ENCODE results near the gene CADM1.

The CADM1 gene

DNA sequence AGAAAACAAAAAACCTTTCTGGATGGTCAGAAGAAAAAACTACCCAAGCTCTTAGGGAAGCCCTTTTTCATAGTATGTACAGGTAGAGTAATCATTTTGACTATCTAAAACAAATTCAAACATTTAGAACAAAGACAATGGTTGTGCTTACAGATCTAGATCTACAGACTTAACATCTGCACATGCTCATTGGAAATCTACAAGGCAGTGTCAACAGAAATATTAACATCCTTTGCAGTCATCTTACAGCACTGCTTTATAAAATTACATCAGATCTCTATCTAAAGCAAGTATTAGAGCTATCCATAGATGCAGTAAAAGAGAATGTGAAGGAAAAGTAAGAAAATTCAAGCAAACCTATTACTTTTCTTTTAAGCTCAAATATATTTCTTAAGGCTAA is 110.3 kb downstream of the CADM1 start:
- DNase-seq = no peak

DNA sequence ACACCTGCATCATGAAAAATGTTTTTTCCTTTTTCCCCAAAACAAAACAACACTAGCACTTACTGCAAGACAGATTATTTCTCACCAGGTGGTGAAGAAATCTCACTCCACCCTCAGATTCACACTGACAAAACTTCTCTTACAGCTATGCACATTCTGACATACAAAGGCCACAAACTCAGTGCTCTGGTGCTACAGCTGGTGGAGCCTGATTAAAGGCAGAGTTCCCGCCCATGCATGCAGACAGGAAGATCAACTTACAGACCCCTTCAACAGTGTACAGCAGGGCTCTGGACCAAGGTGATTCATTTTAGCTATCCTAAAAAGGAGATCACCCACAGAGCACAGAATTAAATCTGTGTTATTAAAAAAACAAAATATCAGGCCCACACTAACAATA is 112.6 kb downstream of the CADM1 start:
- no peak for DNase-seq

DNA sequence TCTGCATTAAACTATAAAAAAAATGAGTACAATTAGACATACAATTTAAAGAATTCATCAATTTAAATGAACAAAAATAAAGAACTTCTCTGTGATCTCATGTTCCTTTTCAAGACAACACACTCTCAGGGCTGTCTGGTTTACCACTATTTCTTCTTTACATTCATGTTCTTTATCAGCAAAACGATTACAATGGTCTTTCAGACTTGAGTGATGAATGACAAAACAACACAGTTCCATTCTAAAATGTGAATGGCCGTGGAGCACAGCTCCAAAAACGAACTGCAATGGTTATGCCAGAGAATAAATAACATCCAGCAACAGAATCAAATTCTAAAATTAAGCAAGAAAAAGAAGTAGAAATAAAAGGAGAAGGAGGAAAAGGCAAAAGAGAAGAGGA is 113.1 kb downstream of the CADM1 start:
- no peak for DNase-seq

DNA sequence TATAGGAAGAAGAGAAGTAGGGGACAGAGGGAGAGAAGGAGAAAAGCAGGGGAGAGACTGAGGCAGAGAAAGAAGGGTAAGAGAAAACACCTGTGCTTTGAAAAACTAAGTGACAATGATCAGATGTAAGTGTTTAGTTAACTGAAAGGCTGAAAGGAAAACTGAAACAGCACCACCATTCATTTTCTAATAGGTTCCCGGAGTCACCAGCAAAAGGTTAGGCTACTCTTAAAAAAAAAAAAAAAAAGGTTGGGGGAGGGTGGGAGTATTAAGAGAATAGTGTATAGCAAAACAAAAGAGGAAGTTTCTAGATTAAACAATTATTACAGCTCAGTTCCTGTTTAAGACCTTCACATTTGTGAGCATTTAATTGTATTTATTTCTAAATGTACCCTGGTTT is 113.8 kb downstream of the CADM1 start:
- DNase-seq = no peak

DNA sequence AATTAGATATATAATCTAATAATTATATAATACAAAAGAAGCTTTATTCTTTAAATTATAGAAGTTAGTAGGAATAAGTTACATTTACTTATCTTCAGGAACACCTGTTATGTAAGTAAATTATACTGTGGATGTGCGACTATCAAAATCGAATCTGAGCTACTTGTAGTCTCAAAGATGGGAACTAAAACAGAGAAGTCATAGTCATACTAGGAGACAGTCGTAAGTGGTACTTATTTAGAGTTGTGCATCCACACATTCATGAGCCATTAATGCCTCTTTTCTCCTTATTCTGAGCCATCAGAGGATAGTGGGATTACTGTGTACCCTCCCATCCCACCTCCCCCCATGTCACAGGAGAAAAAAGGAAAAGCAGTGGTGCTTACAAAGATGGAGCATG is 114.4 kb downstream of the CADM1 start:
- no peak for DNase-seq

DNA sequence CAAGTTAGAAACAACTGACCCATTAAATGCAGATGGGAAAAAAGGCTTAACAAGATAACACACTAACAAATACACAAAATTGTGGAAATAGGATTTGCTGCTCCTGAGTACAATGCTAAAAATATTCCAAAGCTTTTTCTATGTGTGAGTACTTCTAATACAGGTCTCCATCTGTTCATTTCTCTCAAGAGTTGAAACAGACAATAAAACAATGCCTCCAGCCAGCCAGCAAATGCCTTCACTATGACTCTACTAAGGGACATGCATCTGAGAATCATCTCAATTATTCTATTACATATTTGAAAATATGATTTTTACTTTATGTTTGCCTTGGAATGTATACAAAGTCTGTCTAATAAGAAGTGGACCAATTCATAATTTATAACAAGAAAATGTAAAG is 119.0 kb downstream of the CADM1 start:
- DNase-seq = no peak

DNA sequence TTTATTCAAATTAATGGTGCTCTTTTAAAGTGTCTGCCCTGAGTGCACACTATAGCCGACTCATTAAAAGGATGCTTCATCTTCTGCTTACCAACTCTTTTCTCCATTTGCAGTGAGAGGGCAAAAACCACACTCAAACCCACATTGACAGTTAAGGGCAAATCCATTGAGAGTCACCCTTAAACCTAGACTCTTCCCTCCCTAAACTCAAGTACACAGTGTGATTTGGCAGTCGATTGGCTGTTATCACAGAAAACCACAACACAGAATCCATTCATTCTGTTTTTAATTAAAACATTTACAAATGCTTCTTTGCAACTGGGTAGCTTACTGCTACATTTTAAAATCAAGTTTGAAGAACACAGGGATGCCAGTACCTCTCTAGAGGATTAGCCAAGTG is 120.0 kb downstream of the CADM1 start:
- DNase-seq = no peak

DNA sequence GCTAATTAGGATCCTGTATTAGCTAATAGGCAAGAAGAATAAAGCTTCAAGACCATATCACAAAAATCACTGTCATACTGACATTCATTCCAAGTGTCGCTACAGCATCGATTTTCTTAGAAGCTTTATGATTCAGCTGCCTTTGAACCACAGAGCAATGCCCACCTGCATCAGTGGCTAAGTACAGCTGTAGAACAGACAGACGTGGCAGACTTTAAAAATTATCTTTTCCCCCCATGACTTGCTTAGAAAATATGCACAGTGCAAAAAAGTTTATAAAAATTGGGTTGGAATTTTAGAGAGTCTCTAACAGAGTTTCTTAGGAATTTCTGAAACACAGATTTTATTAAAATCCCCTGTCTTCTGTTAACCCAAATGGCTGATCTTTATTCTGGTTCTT is 120.8 kb downstream of the CADM1 start:
- DNase-seq = no peak

DNA sequence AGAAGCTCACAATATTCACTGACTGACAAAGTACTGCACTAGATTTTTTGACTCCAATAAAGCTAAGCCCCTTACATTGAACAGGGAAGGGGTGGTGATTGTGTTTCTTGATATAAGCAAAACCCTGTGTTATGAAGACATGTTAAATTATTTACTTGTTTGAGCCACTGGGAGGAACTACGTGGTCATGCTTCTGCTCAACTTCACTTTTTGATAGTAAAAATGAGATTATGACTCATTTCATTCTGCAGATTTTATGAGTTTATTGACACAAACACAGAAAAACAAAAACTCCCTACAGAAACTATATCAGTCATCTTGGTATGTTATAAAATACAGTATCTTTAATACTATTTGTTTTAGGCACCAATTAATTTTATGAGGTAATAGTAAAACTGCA is 124.7 kb downstream of the CADM1 start:
- no peak for DNase-seq

DNA sequence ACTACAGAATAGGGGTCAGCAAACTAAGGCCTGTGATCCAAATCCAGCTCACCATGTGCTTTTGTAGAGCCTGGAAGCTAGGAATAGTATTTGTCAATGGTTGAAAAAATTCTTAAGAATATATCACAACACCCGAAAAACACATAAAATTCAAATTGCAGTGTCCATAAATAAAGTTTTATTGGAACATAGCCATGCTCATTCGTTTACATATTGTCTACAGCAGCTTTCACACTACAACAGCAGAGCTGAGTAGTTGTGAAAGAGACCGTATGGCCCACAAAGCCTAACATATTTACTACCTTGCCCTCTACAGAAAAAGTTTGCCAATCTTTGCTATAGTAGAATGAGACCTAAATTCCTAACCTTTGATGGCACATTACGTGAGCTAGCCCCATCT is 125.7 kb downstream of the CADM1 start:
- no peak for DNase-seq

DNA sequence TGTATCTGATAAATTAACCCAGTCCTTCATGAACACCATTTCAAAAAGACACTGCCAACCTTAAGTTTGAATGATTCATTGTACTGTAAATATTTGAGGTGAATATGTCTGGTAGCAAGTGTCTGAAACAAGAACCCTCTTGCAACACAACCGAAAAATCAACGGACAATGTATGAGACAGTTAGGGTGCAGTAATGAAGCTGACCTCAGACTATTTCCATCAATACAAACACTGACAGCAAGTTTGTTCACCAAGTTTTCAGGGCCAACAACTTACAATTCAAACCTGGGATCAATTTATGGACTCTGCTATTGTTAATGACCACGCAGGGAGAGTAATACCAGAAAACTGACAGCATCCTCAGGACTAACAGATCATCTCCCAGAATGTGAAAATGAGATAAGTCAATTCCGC is 126.3 kb downstream of the CADM1 start:
- DNase-seq = no peak

DNA sequence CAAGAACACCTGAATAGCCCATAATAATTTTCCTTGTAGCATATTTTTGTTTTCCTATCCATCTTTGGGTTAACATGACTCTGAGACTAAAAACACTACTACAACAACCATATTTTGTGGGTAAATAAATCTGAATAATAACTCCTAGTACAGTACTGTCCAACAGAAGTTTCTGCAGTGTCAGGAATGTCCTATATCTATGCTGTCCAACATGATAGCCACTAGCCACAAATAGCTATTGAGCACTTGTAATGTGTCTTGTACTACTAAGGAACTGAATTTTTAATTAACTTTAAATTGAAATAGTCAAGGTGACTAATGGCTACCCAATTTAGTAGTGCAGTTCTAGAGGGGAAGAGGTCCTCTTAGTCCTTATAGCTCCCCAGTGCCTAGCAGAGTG is 135.6 kb downstream of the CADM1 start:
- no peak for DNase-seq

DNA sequence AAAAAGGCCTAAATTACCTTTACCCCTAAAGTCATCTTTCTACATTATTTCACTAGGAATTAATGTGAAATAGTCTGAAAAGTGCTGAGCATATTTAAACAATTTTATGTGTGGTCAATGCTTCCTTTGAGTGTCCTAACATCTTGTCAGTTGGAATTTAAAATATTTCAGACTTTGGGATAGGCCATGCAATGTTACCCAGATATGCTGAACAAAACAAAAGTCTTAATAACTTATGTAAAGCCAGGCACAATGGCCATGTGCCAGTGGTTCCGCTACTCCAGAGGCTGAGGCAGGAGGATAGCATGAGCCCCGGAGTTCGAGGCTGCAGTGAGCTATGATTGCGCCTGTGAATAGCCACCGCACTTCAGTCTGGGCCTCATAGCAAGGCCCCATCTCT is 137.4 kb downstream of the CADM1 start:
- DNase-seq = no peak

DNA sequence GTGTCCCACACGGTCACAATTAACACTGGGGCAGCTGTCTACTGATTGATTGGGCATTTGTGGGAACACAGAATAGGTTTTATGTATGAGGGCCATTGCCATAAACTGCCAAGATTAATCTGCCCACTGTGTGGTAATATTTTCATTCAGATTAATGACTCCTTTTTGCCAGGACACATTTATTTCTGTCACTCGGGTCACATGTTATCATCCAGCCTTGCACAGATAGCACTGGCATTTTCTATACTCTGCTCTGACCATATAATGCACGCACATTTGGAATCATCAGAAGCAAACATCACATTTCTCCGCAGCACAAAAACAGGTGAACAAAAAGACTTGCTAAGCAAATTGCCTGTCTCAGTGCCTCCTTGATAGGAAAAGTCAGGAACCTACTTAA is 138.3 kb downstream of the CADM1 start:
- DNase-seq = no peak

DNA sequence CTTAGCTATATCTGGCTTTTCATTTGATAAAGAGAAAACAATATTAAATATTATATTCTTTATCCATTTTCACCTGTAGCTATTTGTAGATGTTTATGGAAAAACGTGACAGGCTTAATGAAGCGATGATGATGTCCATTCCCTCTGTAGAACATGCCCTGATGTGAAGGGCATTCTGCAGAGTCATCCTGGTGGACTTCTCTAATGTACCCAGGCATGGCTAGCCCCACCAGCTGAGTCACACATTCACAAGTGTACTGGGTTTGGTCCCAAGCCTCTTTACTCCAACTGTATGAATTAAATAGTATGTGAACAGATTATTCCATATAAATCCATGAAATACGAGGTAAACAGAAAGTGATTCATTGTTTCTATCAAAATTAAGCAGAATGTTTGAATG is 139.3 kb downstream of the CADM1 start:
- no peak for DNase-seq

DNA sequence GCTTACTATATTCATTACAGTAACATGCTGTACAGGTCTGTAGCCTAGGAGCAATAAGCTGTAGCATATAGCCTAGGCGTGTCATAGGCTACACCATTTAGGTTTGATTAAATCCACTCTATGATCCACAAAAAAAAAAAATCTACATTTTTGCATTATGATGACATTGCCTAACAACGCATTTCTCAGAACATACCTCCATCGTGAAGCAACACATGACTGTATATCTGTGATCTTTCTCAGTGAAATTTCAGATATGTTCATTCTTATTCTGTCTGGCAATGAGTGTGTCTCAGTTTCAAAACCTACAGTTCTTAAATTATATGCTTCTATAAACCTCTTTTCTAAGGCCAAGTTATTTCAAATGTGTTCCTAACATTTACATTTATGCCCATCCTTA is 140.3 kb downstream of the CADM1 start:
- DNase-seq = no peak

DNA sequence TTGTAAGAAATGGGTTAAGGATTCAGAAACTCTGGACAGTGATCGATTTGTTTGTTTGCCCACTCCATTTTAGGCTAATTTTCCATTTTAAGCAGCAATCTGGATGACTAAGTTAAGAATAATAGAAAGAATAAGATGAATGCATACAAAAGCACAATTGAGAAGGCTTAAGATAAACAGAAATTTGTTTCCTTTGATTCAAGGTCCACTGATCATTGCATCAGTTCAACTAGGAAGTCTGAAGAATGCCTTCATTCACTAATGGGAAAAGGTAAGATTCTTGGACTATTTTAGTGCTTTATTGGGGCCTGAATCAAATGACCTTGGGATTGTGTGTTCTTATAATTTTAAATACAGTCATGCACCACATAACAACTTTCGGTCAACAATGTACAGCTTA is 140.8 kb downstream of the CADM1 start:
- DNase-seq = no peak

DNA sequence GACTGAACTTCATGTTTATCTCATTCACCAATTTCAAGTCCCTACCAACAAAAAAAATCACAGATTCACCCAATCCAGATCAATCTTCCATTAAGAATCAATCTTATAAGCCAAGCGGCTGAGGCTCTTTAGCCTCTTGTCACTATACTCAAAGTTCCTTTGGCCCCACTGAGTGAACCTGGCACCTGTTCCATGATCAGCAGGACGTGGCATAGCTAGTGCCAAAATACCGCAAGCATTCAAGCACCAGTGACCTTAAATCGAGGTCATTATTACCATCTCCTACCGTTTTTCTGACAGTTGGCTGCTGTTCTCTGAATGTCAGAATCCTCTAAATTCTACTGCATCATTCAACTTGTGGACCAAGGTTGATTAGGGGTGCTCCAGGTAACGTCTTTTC is 141.2 kb downstream of the CADM1 start:
- no peak for DNase-seq

DNA sequence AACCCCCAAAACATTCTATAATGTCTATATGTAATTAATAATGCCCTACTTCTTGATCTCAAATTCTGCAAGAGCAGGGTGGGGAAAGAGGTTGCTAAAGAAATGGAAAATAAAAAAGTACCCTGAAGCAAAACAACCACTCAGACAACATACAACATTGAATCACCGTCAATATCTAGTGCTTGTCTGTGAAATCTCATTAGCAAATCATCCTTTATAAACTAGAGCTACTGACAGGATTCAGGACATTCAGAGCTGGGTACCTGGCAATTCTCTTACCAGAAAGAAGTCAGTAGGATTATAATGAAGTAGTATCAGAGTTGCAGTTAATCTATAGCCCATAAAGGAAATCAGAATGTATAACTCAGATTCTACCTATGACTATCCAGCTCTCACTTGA is 143.2 kb downstream of the CADM1 start:
- DNase-seq = no peak

DNA sequence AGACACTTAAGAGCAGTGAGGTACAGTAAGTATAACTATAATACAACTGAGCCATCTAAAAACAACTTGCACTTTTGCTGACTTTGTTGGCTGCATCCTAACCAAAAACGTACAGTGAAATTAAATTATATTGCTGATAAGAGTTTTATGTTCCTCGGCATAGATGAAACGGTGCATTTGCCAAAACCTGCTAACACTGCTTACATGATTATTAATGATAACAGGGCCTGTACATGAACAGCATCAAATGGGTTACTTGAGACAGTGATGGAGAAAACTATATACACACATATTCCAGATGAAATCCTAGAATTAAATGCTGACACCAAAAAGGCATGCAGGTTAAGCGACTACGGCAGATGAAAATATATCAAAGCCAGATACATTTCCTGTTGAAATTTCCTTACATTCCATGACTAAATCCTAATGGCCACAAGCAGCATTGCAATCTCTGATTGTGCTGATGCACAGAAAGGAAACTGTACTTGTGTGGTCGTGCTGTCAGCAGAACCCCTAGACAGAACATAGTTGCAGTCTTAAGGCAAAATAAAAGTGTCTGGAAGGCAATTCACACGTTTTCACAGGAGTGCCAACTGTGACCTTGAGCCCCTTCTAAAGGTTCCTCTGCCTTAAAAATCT is 143.9 kb downstream of the CADM1 start:
- DNase-seq = no peak

DNA sequence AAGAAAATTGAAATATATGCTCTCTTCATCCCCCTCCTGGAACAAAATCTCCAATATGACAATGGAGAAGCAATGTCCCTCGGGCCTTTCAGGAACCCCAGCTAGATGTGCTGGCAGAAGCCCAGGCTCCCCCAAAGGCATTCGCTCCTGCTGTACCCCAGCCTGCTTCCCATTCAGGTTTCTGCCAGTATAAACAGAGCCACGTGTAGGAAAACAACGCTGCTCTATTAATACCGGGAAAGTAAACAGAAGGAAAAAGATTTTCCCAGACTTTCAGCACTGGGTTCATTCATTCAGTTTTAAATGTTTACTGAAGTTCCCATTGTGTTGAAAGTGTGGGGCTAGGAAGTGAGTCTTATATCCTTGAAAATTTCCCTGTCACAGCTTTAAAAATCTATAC is 147.1 kb downstream of the CADM1 start:
- no peak for DNase-seq

DNA sequence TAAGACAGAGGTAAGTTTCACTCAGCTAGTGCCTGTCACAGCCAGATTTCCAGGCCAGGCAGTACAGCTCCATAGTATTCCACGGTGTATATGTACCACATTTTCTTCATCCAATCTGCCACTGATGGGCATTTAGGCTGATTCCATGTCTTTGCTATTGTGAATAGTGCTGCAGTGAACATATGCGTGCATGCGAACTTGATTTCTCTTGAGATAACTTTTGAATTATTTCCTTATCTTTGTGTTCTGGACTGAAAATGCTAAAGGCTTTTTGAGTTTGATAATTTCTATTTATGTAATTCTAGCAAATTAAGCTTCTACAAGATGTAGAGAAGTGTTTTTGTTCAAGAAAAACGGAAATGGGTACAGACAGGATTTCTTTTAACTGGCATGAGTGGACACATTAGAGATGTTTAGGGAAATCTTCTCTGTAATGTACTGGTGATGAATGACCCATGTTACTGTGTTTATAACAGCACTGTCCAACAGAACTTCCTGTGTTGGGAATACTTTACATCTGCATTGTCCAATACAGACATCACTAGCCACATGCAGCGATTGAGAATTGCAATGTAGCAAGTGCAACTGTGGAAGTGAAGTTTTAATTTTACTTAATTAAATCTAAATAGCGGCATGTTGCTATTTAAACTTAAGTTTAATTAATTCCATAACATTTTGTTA is 151.3 kb downstream of the CADM1 start:
- DNase-seq = no peak

DNA sequence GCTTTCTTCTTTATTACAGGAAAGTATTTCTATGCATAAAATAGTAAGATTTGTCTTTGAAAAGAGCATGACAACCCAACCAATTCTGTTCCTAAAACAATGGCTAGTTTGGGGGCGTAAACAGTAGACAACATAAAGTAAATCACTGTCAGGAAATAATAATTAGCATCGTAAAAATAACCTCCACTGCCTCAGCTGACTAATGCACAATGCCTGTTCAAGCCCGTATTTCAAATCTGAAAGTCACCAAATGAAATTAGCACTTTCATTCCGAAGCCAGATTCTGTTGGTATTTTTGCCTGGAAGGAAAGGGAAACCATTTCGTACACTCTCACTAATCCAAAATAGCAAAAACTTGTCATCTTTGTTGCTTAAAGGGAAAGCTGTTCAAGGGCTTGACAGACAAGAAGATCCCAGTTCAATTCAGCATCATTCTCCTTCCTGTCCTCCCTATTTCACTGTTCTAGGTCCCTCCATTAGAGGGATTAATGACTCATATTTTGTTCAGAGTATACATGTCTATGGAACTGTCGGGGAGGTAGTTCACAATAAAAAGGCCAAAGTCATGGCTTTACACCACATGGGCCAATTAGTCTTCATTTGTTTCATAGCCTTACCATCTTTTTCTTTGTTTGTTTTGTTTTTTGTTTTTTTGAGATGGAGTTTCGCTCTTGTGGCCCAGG is 154.7 kb downstream of the CADM1 start:
- DNase-seq = no peak

DNA sequence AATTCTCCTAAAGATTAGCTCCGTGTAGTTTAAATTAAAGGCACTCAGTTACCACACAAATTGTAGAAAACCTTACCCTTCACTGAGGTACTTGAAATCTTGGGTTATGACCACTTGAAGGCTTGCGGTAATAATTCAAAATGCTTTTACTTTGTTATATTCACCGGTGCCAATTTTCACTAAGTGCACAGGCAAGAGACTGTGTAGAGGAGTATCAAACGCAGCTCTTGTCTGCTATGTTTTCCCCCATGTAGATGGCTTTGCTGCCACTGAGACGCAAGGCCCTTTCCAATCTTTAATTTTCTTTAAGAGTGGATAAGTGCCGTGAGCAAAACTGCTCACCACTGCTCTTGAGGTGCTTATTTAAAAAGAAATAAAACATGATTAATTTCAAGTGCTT is 155.8 kb downstream of the CADM1 start:
- DNase-seq = no peak

DNA sequence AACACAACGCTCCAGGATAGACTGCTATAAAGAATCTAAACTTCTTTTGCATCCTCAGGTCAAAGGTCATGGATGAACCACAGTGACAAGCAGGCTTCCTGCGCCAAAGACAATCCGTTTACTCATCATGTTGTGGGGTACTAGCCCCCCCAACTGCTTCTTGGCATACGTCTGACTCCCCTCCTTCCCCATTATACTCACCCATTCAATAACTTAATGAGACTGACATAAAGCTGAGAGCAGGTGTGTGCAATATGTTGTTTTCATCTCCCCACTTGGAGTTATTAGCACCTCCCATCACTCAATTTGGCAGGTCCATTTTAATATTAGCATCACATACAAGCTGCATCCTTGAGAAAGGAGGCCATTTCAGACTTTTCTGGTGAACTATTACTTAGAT is 157.1 kb downstream of the CADM1 start:
- no peak for DNase-seq

All from right hindlimb (tissue), 1 donor.